ENCODE results near the gene USP21. TPM values are rescaled to one million over a fixed set of nuclear protein-coding genes. Genes with fewer than 3 reads are reported as not detected.

Gene USP21
- total RNA-seq, 1 donor from 2014 or later: 6.7 TPM

- no peaks in the 10 kb centered on the region for H3F3A ChIP-seq (ENCODE audit: low read depth)
- H4K20me1 ChIP-seq (ENCODE audit: low read depth): no peaks in the 10 kb centered on the region
- H3K27ac ChIP-seq: no peak overlapping the region
- no peaks in the 10 kb centered on the region for H3K36me3 ChIP-seq
- no peak overlapping the region for H3K4me3 Mint-ChIP-seq
- TF ChIP-seq, protein P1, sequence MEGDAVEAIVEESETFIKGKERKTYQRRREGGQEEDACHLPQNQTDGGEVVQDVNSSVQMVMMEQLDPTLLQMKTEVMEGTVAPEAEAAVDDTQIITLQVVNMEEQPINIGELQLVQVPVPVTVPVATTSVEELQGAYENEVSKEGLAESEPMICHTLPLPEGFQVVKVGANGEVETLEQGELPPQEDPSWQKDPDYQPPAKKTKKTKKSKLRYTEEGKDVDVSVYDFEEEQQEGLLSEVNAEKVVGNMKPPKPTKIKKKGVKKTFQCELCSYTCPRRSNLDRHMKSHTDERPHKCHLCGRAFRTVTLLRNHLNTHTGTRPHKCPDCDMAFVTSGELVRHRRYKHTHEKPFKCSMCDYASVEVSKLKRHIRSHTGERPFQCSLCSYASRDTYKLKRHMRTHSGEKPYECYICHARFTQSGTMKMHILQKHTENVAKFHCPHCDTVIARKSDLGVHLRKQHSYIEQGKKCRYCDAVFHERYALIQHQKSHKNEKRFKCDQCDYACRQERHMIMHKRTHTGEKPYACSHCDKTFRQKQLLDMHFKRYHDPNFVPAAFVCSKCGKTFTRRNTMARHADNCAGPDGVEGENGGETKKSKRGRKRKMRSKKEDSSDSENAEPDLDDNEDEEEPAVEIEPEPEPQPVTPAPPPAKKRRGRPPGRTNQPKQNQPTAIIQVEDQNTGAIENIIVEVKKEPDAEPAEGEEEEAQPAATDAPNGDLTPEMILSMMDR (IDR thresholded peaks at IDR 0.05): no peak
- no peak for TF ChIP-seq EZH2 (IDR thresholded peaks at IDR 0.05)
- no peaks in the 10 kb centered on the region for H3K27me3 ChIP-seq
- no peaks in the 10 kb centered on the region for H3K9me3 Mint-ChIP-seq
- H3K27ac Mint-ChIP-seq: no peak overlapping the region
- no peak overlapping the region for H3K9ac ChIP-seq
- no peak overlapping the region for H3K4me2 ChIP-seq
- no peaks in the 10 kb centered on the region for H3K4me1 ChIP-seq
- no peaks in the 10 kb centered on the region for H3K36me3 Mint-ChIP-seq
- no peak overlapping the region for H2AFZ ChIP-seq (replicated peaks)
- no peaks in the 10 kb centered on the region for H3K79me2 ChIP-seq (ENCODE audit: low read depth)
- no peaks in the 10 kb centered on the region for H3K9me3 ChIP-seq (ENCODE audit: low read depth)
- H3K27me3 Mint-ChIP-seq (ENCODE audit: insufficient read depth, low read depth): peaks cover 14% of the 10 kb centered on the region
- no peak for DNase-seq (ENCODE audit: low spot score)
- peaks cover 3% of the 10 kb centered on the region for H3K4me1 Mint-ChIP-seq
- no peak overlapping the region for H3K4me3 ChIP-seq
Measured at GRCh38 chr1:161185732-161186311, 26.5 kb downstream of the USP21 start.

DNA sequence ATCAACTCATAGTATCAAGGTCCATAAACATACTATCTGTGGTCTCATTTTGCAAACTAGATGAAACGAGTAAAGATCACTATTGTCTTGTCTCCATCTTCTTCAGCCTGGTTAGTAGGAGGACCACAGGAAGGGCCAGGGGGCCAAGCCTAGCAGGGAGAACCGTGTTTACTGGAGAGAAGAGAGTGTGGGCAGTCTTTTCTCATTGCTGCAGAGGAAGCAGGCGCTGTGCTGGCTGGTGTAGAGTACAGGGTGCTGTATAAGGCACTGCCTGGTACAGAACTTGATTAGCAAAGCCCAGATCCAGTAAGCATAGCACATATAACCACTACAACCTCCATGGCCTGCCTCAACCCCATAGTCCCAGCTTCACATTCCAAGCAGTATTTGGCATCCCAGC is 28.0 kb downstream of the USP21 start:
- Mint-ChIP-seq H3K9me3 (no peaks in the 10 kb centered on the region), H3K27me3 (ENCODE audit: insufficient read depth, low read depth) (peaks cover 19% of the 10 kb centered on the region), H3K4me3 (no peak overlapping the region), H3K4me1 (peaks cover 7% of the 10 kb centered on the region), H3K36me3 (no peaks in the 10 kb centered on the region), H3K27ac (no peak overlapping the region)
- no peaks in the 10 kb centered on the region for H3K9me3 ChIP-seq (ENCODE audit: low read depth)
- TF ChIP-seq EZH2phosphoT487 (IDR thresholded peaks at IDR 0.05): no peak
- TF ChIP-seq EZH2 (IDR thresholded peaks at IDR 0.05): no peak
- TF ChIP-seq, protein P1 (IDR thresholded peaks at IDR 0.05): no peak
- H3F3A ChIP-seq (ENCODE audit: low read depth): no peaks in the 10 kb centered on the region
- no peak for DNase-seq (ENCODE audit: low spot score)
- no peak overlapping the region for H2AFZ ChIP-seq (replicated peaks)
- H3K27me3 ChIP-seq: no peaks in the 10 kb centered on the region
- no peak overlapping the region for H3K9ac ChIP-seq
- H3K4me3 ChIP-seq: no peak overlapping the region
- no peak overlapping the region for H3K4me2 ChIP-seq
- H3K4me1 ChIP-seq: no peaks in the 10 kb centered on the region
- H3K27ac ChIP-seq: no peak overlapping the region
- H4K20me1 ChIP-seq (ENCODE audit: low read depth): no peaks in the 10 kb centered on the region
- H3K79me2 ChIP-seq (ENCODE audit: low read depth): no peaks in the 10 kb centered on the region
- H3K36me3 ChIP-seq: no peaks in the 10 kb centered on the region

GRCh38 chr1:161188381-161188780 is 29.1 kb downstream of the USP21 start:
- Mint-ChIP-seq H3K4me1 (peaks cover 13% of the 10 kb centered on the region), H3K4me3 (no peak overlapping the region), H3K9me3 (no peaks in the 10 kb centered on the region), H3K27me3 (ENCODE audit: insufficient read depth, low read depth) (peaks cover 19% of the 10 kb centered on the region), H3K27ac (no peak overlapping the region), H3K36me3 (no peaks in the 10 kb centered on the region)
- no peaks in the 10 kb centered on the region for H3K27me3 ChIP-seq
- H4K20me1 ChIP-seq (ENCODE audit: low read depth): no peaks in the 10 kb centered on the region
- no peak overlapping the region for H3K4me3 ChIP-seq
- H2AFZ ChIP-seq (replicated peaks): no peak overlapping the region
- no peak overlapping the region for H3K9ac ChIP-seq
- no peaks in the 10 kb centered on the region for H3K9me3 ChIP-seq (ENCODE audit: low read depth)
- no peaks in the 10 kb centered on the region for H3K79me2 ChIP-seq (ENCODE audit: low read depth)
- TF ChIP-seq EZH2phosphoT487 (IDR thresholded peaks at IDR 0.05) (no peak), EZH2 (IDR thresholded peaks at IDR 0.05) (no peak)
- TF ChIP-seq, protein P1 (IDR thresholded peaks at IDR 0.05): no peak
- no peaks in the 10 kb centered on the region for H3K4me1 ChIP-seq
- no peak overlapping the region for H3K4me2 ChIP-seq
- no peak for DNase-seq (ENCODE audit: low spot score)
- no peak overlapping the region for H3K27ac ChIP-seq
- H3K36me3 ChIP-seq: no peaks in the 10 kb centered on the region
- no peaks in the 10 kb centered on the region for H3F3A ChIP-seq (ENCODE audit: low read depth)
